H1 (cell line): ENCODE results near the gene EIF4EBP3. TPM values are rescaled to one million over a fixed set of nuclear protein-coding genes. Genes with fewer than 3 reads are reported as not detected.

Experiments
- CTCF ChIA-PET: fragments of 300-600 bp; sonication (Branson Sonifier 250); formaldehyde crosslinking; loops from one replicate; lab custom pipeline; 2021; ENCODE audit not compliant: partially characterized antibody; lab: Charles Lee
- POLR2A ChIA-PET: fragments of 300-600 bp; sonication (Branson Sonifier 250); formaldehyde crosslinking; loops from one replicate; lab custom pipeline; 2021; ENCODE audit warnings: inconsistent platforms; ENCODE audit not compliant: partially characterized antibody; lab: Charles Lee
- DNase-seq, 2 experiments: peaks; one replicate each; pipeline versions ENCODE4 v3.0.0 to v3.0.0-alpha.2; 2010 to 2022; ENCODE audit warnings: low spot score in 2 of 2, low read depth in 1 of 2, mixed read lengths in 1 of 2
- FAIRE-seq: peaks from 2 replicates; lab custom pipeline; 2011; peaks lifted over from hg19 to GRCh38; lab: Jason Lieb, UNC
- H2AFZ ChIP-seq: 2 replicates; pipeline ENCODE4 v1.8.1; 2012; ENCODE audit warnings: low read length, inconsistent platforms
- H2AK5ac ChIP-seq: 2 replicates; pipeline ENCODE4 v1.6.1; 2013; ENCODE audit warnings: low read depth, low read length
- H2BK120ac ChIP-seq: replicated peaks from 2 replicates; pipeline ENCODE3; 2013; ENCODE audit warnings: low read depth, low read length, inconsistent platforms
- H2BK12ac ChIP-seq: 2 replicates; pipeline ENCODE4 v1.6.1; 2013; ENCODE audit warnings: low read depth, low read length
- H2BK15ac ChIP-seq: 2 replicates; pipeline ENCODE4 v1.6.1; 2013; ENCODE audit warnings: low read length
- H2BK20ac ChIP-seq: 2 replicates; pipeline ENCODE4 v1.6.1; 2013; ENCODE audit warnings: low read length
- H2BK5ac ChIP-seq: 2 replicates; pipeline ENCODE4 v1.6.1; 2013; ENCODE audit warnings: low read depth, low read length
- H3K14ac ChIP-seq: 2 replicates; pipeline ENCODE4 v1.6.1; 2013; ENCODE audit warnings: inconsistent platforms; ENCODE audit not compliant: insufficient read length
- H3K18ac ChIP-seq: 2 replicates; pipeline ENCODE4 v1.6.1; 2013; ENCODE audit warnings: low read length; ENCODE audit errors: extremely low read depth
- H3K23ac ChIP-seq: 2 replicates; pipeline ENCODE4 v1.6.1; 2013; ENCODE audit warnings: inconsistent platforms; ENCODE audit not compliant: insufficient read length
- H3K23me2 ChIP-seq: 2 replicates; pipeline ENCODE4 v1.6.1; 2013; ENCODE audit warnings: low read depth, low read length
- H3K27ac ChIP-seq: 2 replicates; pipeline ENCODE4 v1.6.1; 2011; ENCODE audit warnings: low read depth, low read length, inconsistent platforms
- H3K27me3 ChIP-seq, 4 experiments: replicated peaks in 1 of 4; 1 replicate in 1 of 4; 2 replicates in 3 of 4; pipeline versions ENCODE4 v1.6.1 to v1.8.1; 2011 to 2013; ENCODE audit warnings: low read length in 3 of 4, mild to moderate bottlenecking in 3 of 4, inconsistent platforms in 2 of 4, mixed read lengths in 2 of 4, moderate library complexity in 1 of 4; ENCODE audit not compliant: control insufficient read depth in 3 of 4, insufficient read depth in 3 of 4; ENCODE audit errors: extremely low read depth in 1 of 4
- H3K36me3 ChIP-seq, 4 experiments: 2 replicates each; pipeline versions ENCODE4 v1.6.1 to v1.8.1; 2011 to 2013; ENCODE audit warnings: mild to moderate bottlenecking in 4 of 4, low read length in 3 of 4, moderate library complexity in 2 of 4, control low read depth in 1 of 4, inconsistent platforms in 1 of 4; ENCODE audit not compliant: insufficient read depth in 4 of 4, control insufficient read depth in 2 of 4
- H3K4ac ChIP-seq: replicated peaks from 2 replicates; pipeline ENCODE3; 2013; ENCODE audit warnings: low read length, low read depth, mixed read lengths, inconsistent platforms; ENCODE audit not compliant: insufficient read length
- H3K4me1 ChIP-seq, 4 experiments: replicated peaks in 1 of 4; 1 replicate in 1 of 4; 2 replicates in 3 of 4; pipeline versions ENCODE4 v1.6.1 to v1.8.1; 2011 to 2013; ENCODE audit warnings: low read length in 3 of 4, inconsistent platforms in 2 of 4, mixed read lengths in 1 of 4; ENCODE audit not compliant: insufficient read depth in 4 of 4, control insufficient read depth in 3 of 4
- H3K4me2 ChIP-seq, 2 experiments: 2 replicates each; pipeline versions ENCODE4 v1.6.1 to v1.8.1; 2011 to 2013; ENCODE audit warnings: low read depth in 2 of 2, low read length in 2 of 2, control low read depth in 1 of 2, inconsistent platforms in 1 of 2, mild to moderate bottlenecking in 1 of 2; ENCODE audit not compliant: insufficient read depth in 1 of 2
- H3K4me3 ChIP-seq, 4 experiments: fragments of 200-600, 300-600 bp in 1 of 4; sonication (generic), shearing (Covaris generic), sonication (Bioruptor Twin) in 1 of 4; 2 replicates each; pipeline versions ENCODE4 v1.5.1 to v1.8.1; 2011 to 2016; ENCODE audit warnings: low read length in 4 of 4, low read depth in 3 of 4, control low read depth in 2 of 4, inconsistent platforms in 2 of 4, mild to moderate bottlenecking in 2 of 4, mixed read lengths in 1 of 4, moderate library complexity in 1 of 4; ENCODE audit not compliant: insufficient read depth in 2 of 4; ENCODE audit errors: extremely low read depth in 1 of 4
- H3K56ac ChIP-seq: replicated peaks from 2 replicates; pipeline ENCODE3; 2013; ENCODE audit warnings: low read depth, mild to moderate bottlenecking, mixed read lengths, low read length, inconsistent platforms; ENCODE audit not compliant: insufficient read length
- H3K79me1 ChIP-seq: 2 replicates; pipeline ENCODE4 v1.6.1; 2013; ENCODE audit warnings: low read depth, low read length, control low read depth
- H3K79me2 ChIP-seq, 2 experiments: 2 replicates each; pipeline versions ENCODE4 v1.6.1 to v1.8.1; 2012 to 2013; ENCODE audit warnings: low read length in 2 of 2, mild to moderate bottlenecking in 2 of 2, inconsistent platforms in 1 of 2; ENCODE audit not compliant: insufficient read depth in 2 of 2, control insufficient read depth in 1 of 2
- H3K9ac ChIP-seq, 4 experiments: replicated peaks in 1 of 4; 1 replicate in 1 of 4; 2 replicates in 3 of 4; pipeline versions ENCODE4 v1.6.1 to v1.8.1; 2011 to 2013; ENCODE audit warnings: low read depth in 3 of 4, low read length in 3 of 4, control low read depth in 2 of 4, mild to moderate bottlenecking in 2 of 4, moderate library complexity in 2 of 4, inconsistent platforms in 1 of 4; ENCODE audit errors: extremely low read depth in 1 of 4
- H3K9me3 ChIP-seq, 2 experiments: 2 replicates each; pipeline versions ENCODE4 v1.6.1 to v1.8.1; 2012 to 2013; ENCODE audit warnings: mild to moderate bottlenecking in 2 of 2, moderate library complexity in 2 of 2, control low read depth in 1 of 2, inconsistent platforms in 1 of 2, low read depth in 1 of 2, low read length in 1 of 2, mixed read lengths in 1 of 2; ENCODE audit not compliant: insufficient read depth in 2 of 2
- H4K20me1 ChIP-seq, 2 experiments: replicated peaks in 1 of 2; 2 replicates each; pipeline versions ENCODE3 to v1.8.1; 2011 to 2013; ENCODE audit warnings: inconsistent platforms in 2 of 2, low read length in 2 of 2, mild to moderate bottlenecking in 1 of 2; ENCODE audit not compliant: insufficient read depth in 2 of 2, control insufficient read depth in 1 of 2
- H4K5ac ChIP-seq: 2 replicates; pipeline ENCODE4 v1.6.1; 2013; ENCODE audit warnings: low read length, low read depth, mixed read lengths, inconsistent platforms; ENCODE audit not compliant: insufficient read length
- H4K8ac ChIP-seq: 2 replicates; pipeline ENCODE4 v1.8.0; 2013; ENCODE audit warnings: mild to moderate bottlenecking, moderate library complexity, low read length, inconsistent platforms; ENCODE audit not compliant: insufficient read depth; ENCODE audit errors: extremely low read depth
- H4K91ac ChIP-seq: replicated peaks from 2 replicates; pipeline ENCODE3; 2013; ENCODE audit warnings: low read length, mixed read lengths, inconsistent platforms; ENCODE audit not compliant: insufficient read length
- POLR2A ChIP-seq, 2 experiments: IDR thresholded peaks; 1 replicate in 1 of 2; 2 replicates in 1 of 2; pipeline ENCODE4 v1.6.1; 2011; ENCODE audit warnings: low read depth in 2 of 2, low read length in 2 of 2, mild to moderate bottlenecking in 2 of 2; ENCODE audit errors: control extremely low read depth in 1 of 2
- SIN3A ChIP-seq, 2 experiments: IDR thresholded peaks in 1 of 2; conservative IDR thresholded peaks in 1 of 2; 2 replicates each; pipeline ENCODE4 v1.6.1; 2011 to 2012; ENCODE audit warnings: low read length in 2 of 2, improper control_type of control experiment in 1 of 2, low read depth in 1 of 2, mild to moderate bottlenecking in 1 of 2
- whole genome bisulfite sequencing, 2 experiments: shearing (Covaris generic) in 1 of 2; methylation state at CpG; one replicate each; pipeline versions ENCODE4 v1.1.6 to v1.1.7; 2013 to 2015; ENCODE audit warnings: low lambda C conversion rate in 2 of 2, mixed read lengths in 2 of 2, inconsistent platforms in 1 of 2, low coverage in 1 of 2, missing lambda C conversion rate in 1 of 2; ENCODE audit not compliant: insufficient replicate concordance in 2 of 2, insufficient coverage in 1 of 2, insufficient read length in 1 of 2; ENCODE audit errors: extremely low coverage in 1 of 2, missing lambda C conversion rate in 1 of 2; 5-methylcytosine and 5-hydroxymethylcytosine counted together
- polyA plus RNA-seq, 7 experiments: library from polyadenylated mRNA; depleted of rRNA in 3 of 7; stranded (reverse) in 5 of 7; unstranded in 2 of 7; fragments of >200 nt in 5 of 7; fragments of 200-250 nt in 2 of 7; gene quantifications; 1 replicate in 5 of 7; 2 replicates in 1 of 7; 4 replicates in 1 of 7; pipeline versions ENCODE4 v1.2.1 to v1.2.3, GENCODE V29; 2011 to 2013; ENCODE audit warnings: missing spikeins in 2 of 7, mixed read lengths in 2 of 7
- total RNA-seq: library from RNA; stranded (reverse); fragmentation: NEBNext Ultra II Directional; extraction: Animal tissue kit (Norgen Biotek cat#: 25700); gene quantifications from 2 replicates; pipeline ENCODE4 v1.2.1, GENCODE V29; 2021

Gene EIF4EBP3
- total and polyA plus RNA-seq, 2 of the 8 experiments (the other 6 are each of a cell fraction or from before 2014, with no cell fraction given) = 11.1 to 11.7 TPM

DNA sequence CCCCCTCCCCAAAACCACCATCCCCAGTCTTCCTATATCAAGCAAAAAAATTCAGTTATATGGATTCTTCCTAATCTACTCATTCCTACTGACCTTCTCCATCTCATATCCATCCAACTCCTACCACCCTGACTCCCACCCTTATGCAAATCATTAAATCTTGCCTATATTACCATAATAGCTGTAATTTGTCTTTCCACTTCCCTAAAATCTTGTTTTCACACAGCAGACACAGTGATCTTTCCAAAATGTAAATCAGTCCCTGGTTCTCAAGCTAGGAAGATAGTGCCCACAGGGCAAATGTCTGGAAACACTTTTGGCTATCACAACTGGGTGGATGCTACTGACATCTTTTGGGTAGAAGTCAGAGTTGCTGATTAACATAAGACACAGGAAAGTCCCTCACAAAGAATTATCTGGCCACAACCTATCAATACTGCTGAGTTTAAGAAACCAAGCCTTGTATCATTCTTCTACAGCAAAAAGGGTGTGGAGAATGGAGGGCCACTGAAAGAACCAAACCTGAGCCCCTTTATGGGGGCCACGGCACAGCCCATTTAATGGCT lies 8.4 kb downstream of the EIF4EBP3 start:
- Histone ChIP-seq H3K79me2 (peaks cover 9 to 39% of the 10 kb centered on the region in 2 experiments; a peak in 3 of 4 replicates), H3K4me2 (peak overlapping the region; percentile 66 to 82), H3K79me1 (peaks cover 5% of the 10 kb centered on the region), H3K23me2 (peaks cover 7% of the 10 kb centered on the region; the same call in 1 of the 2 replicates), H3K36me3 (peaks cover 2 to 14% (median 8%) of the 10 kb centered on the region in 4 experiments; a peak in 6 of 8 replicates), H3K23ac (no peak overlapping the region), H2AK5ac (no peak overlapping the region), H3K9me3 (no peaks in the 10 kb centered on the region), H3K4ac (no peak overlapping the region), H3K56ac (no peak overlapping the region), H3K14ac (no peak overlapping the region), H3K18ac (no peak overlapping the region), H3K4me1 (peaks cover 0 to 6% (median 5%) of the 10 kb centered on the region in 4 experiments; a peak in 4 of 7 replicates), H4K5ac (no peak overlapping the region), H4K20me1 (peaks cover 0 to 6% of the 10 kb centered on the region in 2 experiments), H3K27ac (no peak overlapping the region), H2AFZ (no peak overlapping the region), H3K4me3 (peak overlapping the region; percentile 61 to 93 (median 64); a peak in 7 of 8 replicates), H2BK12ac (no peak overlapping the region), H2BK20ac (no peak overlapping the region), H2BK5ac (no peak overlapping the region), H3K9ac (peak overlapping the region in 1 of 4 experiments; percentile 50; a peak in 2 of 7 replicates), H3K27me3 (no peaks in the 10 kb centered on the region), H4K91ac (no peak overlapping the region), H4K8ac (no peak overlapping the region), H2BK15ac (no peak overlapping the region), H2BK120ac (no peak overlapping the region)
- DNase-seq (no peak), FAIRE-seq (no peak)
- WGBS, 2 experiments = 86% methylated on average over 1 of the region's 1 CpG; no CpG with 5 or more reads in 1 of the 2 experiments
- CTCF ChIA-PET = no interaction called here
- POLR2A ChIA-PET = interaction anchor here (0.6 to 10.8 kb wide), 7 partner anchors 9 to 1092 kb away, joined by 3 to 191 read pairs (median 3); partner anchors contain the start of gene EIF4EBP3
- TF ChIP-seq SIN3A (conservative IDR thresholded peaks at IDR 0.05 in 1 of 2, IDR thresholded peaks at IDR 0.05 in 1 of 2; ENCODE audit: low read depth in 1 of 2, low read length in 2 of 2) = no peak
- peak in 1 of 2 experiments; percentile 42; a peak in 1 of 3 replicates for TF ChIP-seq POLR2A (IDR thresholded peaks at IDR 0.05; ENCODE audit: control extremely low read depth in 1 of 2, low read depth in 2 of 2, low read length in 2 of 2)
